Lower lobe of right lung (tissue), 2 donors: ENCODE data around the gene ST6GAL2. TPM values are rescaled to one million over a fixed set of nuclear protein-coding genes. Genes with fewer than 3 reads are reported as not detected.

Experiments
- ATAC-seq, 2 donors: fragments of 200-7000 bp; cut with Tn5 transposase; one replicate each; pipeline ENCODE4 v1.9.1; 2020 to 2022; ENCODE audit warnings: mild to moderate bottlenecking in 2 of 2, moderate library complexity in 2 of 2
- DNase-seq: peaks from one replicate; pipeline ENCODE4 v3.0.0-alpha.2; 2020
- H3K27ac ChIP-seq: fragments of 200-600 bp; one replicate; pipeline ENCODE4 v1.8.0; 2022
- H3K27me3 ChIP-seq: fragments of 200-600 bp; one replicate; pipeline ENCODE4 v1.8.0; 2022; ENCODE audit warnings: low read depth
- H3K36me3 ChIP-seq: fragments of 200-600 bp; one replicate; pipeline ENCODE4 v1.8.0; 2022; ENCODE audit warnings: mild to moderate bottlenecking
- H3K4me1 ChIP-seq: fragments of 200-600 bp; one replicate; pipeline ENCODE4 v1.8.0; 2022
- H3K4me3 ChIP-seq: fragments of 200-600 bp; one replicate; pipeline ENCODE4 v1.8.0; 2022; ENCODE audit warnings: mild to moderate bottlenecking
- H3K9me3 ChIP-seq: fragments of 200-600 bp; one replicate; pipeline ENCODE4 v1.8.0; 2022
- CTCF ChIP-seq: fragments of 200-600 bp; IDR thresholded peaks from one replicate; pipeline ENCODE4 v1.8.0; 2022; ENCODE audit warnings: antibody characterized with exemption, mild to moderate bottlenecking
- intact Hi-C: fragments of 100-400 bp; cut with DNase I; formaldehyde crosslinking; loops from one replicate; pipeline ENCODE4 v1.11.0; 2022
- total RNA-seq: library from RNA; stranded (reverse); fragmentation: NEBNext Ultra II Directional; extraction: Animal tissue kit (Norgen Biotek cat#: 25700); gene quantifications from one replicate; pipeline ENCODE4 v1.2.1, GENCODE V29; 2021
- donor health status: DM: no; HTN: yes; CAD: no; lungs with severe emphysema.

The ST6GAL2 gene
- total RNA-seq, 1 donor from 2014 or later, result 0.92 TPM

GRCh38 chr2:106764614-106765013 lies 121.4 kb downstream of the ST6GAL2 start:
- intact Hi-C loops, result no loop called here
- no peaks in the 10 kb centered on the region for H3K27me3 ChIP-seq
- no peak overlapping the region for H3K4me3 ChIP-seq
- no peaks in the 10 kb centered on the region for H3K9me3 ChIP-seq
- no peak for ATAC-seq
- H3K4me1 ChIP-seq, result no peaks in the 10 kb centered on the region
- no peak overlapping the region for H3K27ac ChIP-seq
- no peaks in the 10 kb centered on the region for H3K36me3 ChIP-seq
- no peak for DNase-seq
- TF ChIP-seq CTCF, result no peak

GRCh38 chr2:106759966-106760365 lies 126.0 kb downstream of the ST6GAL2 start:
- DNase-seq, result no peak
- H3K4me1 ChIP-seq, result no peaks in the 10 kb centered on the region
- TF ChIP-seq CTCF, result no peak
- H3K27ac ChIP-seq, result no peak overlapping the region
- H3K27me3 ChIP-seq, result no peaks in the 10 kb centered on the region
- ATAC-seq, result no peak
- intact Hi-C loops, result no loop called here
- no peaks in the 10 kb centered on the region for H3K36me3 ChIP-seq
- no peak overlapping the region for H3K4me3 ChIP-seq
- H3K9me3 ChIP-seq, result no peaks in the 10 kb centered on the region

GRCh38 chr2:106758901-106759497 lies 127.0 kb downstream of the ST6GAL2 start:
- DNase-seq (no peak), ATAC-seq (no peak)
- no peak overlapping the region for H3K4me3 ChIP-seq

More at GRCh38 chr2:106758901-106759497, 127.0 kb downstream of the ST6GAL2 start:
- Histone ChIP-seq H3K4me1 (no peaks in the 10 kb centered on the region), H3K36me3 (no peaks in the 10 kb centered on the region), H3K27me3 (no peaks in the 10 kb centered on the region), H3K27ac (peak overlapping the region; percentile 13), H3K9me3 (no peaks in the 10 kb centered on the region)
- no peak for TF ChIP-seq CTCF
- intact Hi-C loops, result no loop called here
